Body of pancreas (tissue), 4 donors: ENCODE results near the gene C19orf33. TPM values are rescaled to one million over a fixed set of nuclear protein-coding genes. Genes with fewer than 3 reads are reported as not detected.

Experiments used
- ATAC-seq: fragments of 150-250 bp; one replicate; pipeline ENCODE4 v1.9.1; 2016
- DNase-seq, 4 donors: peaks; one replicate each; pipeline ENCODE4 v3.0.0-alpha.2; 2019
- H3K27ac ChIP-seq, 4 donors: fragments of 200-600 bp; sonication (generic); 1 replicate in 3 of 4; 2 replicates in 1 of 4; pipeline versions ENCODE4 v1.5.1 to v1.6.1; 2016 to 2019; ENCODE audit warnings: mild to moderate bottlenecking in 1 of 4, mixed read lengths in 1 of 4, moderate library complexity in 1 of 4
- H3K27me3 ChIP-seq, 2 donors: fragments of 200-600 bp; sonication (generic); one replicate each; pipeline ENCODE4 v1.6.0; 2016; ENCODE audit warnings: mild to moderate bottlenecking in 1 of 2
- H3K36me3 ChIP-seq, 2 donors: fragments of 200-600 bp; sonication (generic); replicated peaks in 1 of 2; 2 replicates each; pipeline ENCODE4 v1.5.1; 2016; ENCODE audit warnings: low read depth in 2 of 2; ENCODE audit not compliant: insufficient read depth in 1 of 2
- H3K4me1 ChIP-seq: fragments of 200-600 bp; sonication (generic); one replicate; pipeline ENCODE4 v1.6.0; 2016
- H3K4me3 ChIP-seq, 2 donors: fragments of 200-600 bp; sonication (generic); 1 replicate in 1 of 2; 2 replicates in 1 of 2; pipeline ENCODE4 v1.5.1; 2016 to 2019
- H3K9me3 ChIP-seq, 3 donors: fragments of 200-600 bp; sonication (generic); 1 replicate in 2 of 3; 2 replicates in 1 of 3; pipeline ENCODE4 v1.5.1; 2016
- POLR2A ChIP-seq, 3 donors: fragments of 450-650 bp; IDR thresholded peaks; one replicate each; pipeline ENCODE4 v1.6.1; 2016; ENCODE audit warnings: antibody characterized with exemption in 3 of 3, mild to moderate bottlenecking in 2 of 3
- WGBS, 2 donors: methylation state at CpG; one replicate each; pipeline ENCODE4 v1.1.5; 2017; 5-methylcytosine and 5-hydroxymethylcytosine counted together
- intact Hi-C: fragments of 100-400 bp; cut with DNase I; formaldehyde crosslinking; loops from one replicate; pipeline ENCODE4 v1.15.1; 2023
- total RNA-seq, 2 donors: library from RNA; depleted of rRNA; stranded (reverse); fragments of >200 nt; gene quantifications; one replicate each; pipeline ENCODE4 v1.1.0, GENCODE V29; 2016
- TF ChIP-seq, protein P1 (sequence below), 7 experiments: fragments of 450-650 bp in 4 of 7; fragments of 200-600 bp in 3 of 7; sonication (generic) in 3 of 7; IDR thresholded peaks; one replicate each; pipeline ENCODE4 v1.5.1; 2016 to 2019; ENCODE audit warnings: antibody characterized with exemption in 7 of 7

Gene C19orf33
- total RNA-seq, 2 donors from 2014 or later, result 2.6 TPM; not detected in 1

DNA sequence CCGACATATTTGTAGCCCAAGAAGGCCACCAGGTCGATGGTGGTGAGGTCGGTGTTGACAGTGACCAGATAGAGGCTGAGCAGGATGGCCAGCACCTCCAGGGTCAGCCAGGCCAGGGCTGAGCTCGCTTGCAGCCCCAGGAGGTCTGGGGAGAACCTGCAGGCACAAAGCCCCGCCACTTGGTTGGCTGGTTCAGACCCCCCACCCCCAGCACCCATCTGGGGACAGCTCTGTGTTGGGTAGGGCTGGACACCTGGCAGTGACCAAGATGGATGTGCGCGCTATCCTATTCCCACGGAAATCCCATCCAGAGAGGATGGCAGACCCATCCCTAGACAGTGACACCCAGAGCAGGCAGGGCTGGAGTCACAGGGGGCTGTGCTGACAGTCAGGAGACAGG, 3.5 kb downstream of the C19orf33 start:
- intact Hi-C loops, result no loop called here
- TF ChIP-seq, protein P1, sequence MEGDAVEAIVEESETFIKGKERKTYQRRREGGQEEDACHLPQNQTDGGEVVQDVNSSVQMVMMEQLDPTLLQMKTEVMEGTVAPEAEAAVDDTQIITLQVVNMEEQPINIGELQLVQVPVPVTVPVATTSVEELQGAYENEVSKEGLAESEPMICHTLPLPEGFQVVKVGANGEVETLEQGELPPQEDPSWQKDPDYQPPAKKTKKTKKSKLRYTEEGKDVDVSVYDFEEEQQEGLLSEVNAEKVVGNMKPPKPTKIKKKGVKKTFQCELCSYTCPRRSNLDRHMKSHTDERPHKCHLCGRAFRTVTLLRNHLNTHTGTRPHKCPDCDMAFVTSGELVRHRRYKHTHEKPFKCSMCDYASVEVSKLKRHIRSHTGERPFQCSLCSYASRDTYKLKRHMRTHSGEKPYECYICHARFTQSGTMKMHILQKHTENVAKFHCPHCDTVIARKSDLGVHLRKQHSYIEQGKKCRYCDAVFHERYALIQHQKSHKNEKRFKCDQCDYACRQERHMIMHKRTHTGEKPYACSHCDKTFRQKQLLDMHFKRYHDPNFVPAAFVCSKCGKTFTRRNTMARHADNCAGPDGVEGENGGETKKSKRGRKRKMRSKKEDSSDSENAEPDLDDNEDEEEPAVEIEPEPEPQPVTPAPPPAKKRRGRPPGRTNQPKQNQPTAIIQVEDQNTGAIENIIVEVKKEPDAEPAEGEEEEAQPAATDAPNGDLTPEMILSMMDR (IDR thresholded peaks at IDR 0.05), result no peak
- TF ChIP-seq POLR2A (IDR thresholded peaks at IDR 0.05), result no peak
- Histone ChIP-seq H3K27ac (no peak overlapping the region), H3K4me1 (peaks cover 19% of the 10 kb centered on the region), H3K4me3 (no peak overlapping the region), H3K36me3 (peaks cover 0 to 2% of the 10 kb centered on the region in 2 donors), H3K27me3 (no peaks in the 10 kb centered on the region), H3K9me3 (no peaks in the 10 kb centered on the region)
- 81 to 82% methylated on average over 6 to 8 of the region's 8 CpGs for WGBS, 2 donors
- no peak for ATAC-seq
- no peak for DNase-seq

DNA sequence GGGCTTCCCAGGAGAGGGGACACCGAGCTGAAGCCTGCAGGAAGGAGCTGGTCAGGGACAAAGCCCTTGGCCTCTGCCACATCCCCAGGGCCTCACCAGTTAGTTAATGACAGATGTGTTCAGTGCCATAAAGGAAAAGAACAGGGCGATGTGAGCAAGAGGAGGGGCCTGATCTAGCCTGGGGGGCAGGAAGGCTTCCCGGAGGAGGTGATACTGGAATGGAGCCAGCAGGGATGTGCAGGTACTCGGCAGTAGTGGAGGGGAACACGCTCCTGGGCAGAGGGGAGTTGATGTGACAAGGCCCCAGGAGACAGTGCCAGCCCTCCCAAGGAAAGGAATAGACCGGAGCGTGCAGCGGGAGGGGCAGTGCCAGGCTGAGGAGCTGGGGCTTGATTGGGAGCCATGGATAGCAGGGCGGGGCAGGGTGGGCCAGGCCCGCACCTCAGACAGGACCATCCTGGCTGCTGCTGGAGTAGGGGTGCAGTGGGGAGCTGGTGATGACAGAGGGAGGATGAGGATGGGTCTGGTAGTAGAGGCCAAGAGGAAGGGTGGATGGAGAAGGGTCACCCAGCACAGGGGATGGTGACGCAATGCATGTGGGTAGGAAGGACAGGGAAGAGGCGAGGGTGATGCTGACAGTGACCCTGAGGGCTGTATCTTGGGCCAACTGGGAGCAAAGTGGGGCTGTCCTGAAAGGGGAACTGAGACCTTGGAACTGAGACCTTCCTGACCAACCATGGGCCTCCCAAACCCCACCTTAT, 4.1 kb downstream of the C19orf33 start:
- no peaks in the 10 kb centered on the region for H3K27me3 ChIP-seq
- H3K4me3 ChIP-seq, result no peak overlapping the region
- H3K27ac ChIP-seq, result no peak overlapping the region
- H3K9me3 ChIP-seq, result no peaks in the 10 kb centered on the region
- peaks cover 0 to 2% of the 10 kb centered on the region in 2 donors for H3K36me3 ChIP-seq
- no peak for ATAC-seq
- TF ChIP-seq, protein P1 (IDR thresholded peaks at IDR 0.05), result no peak
- no peak for TF ChIP-seq POLR2A (IDR thresholded peaks at IDR 0.05)
- WGBS, 2 donors, result 86 to 91% methylated on average over 11 to 12 of the region's 12 CpGs
- intact Hi-C loops, result no loop called here
- peaks cover 19% of the 10 kb centered on the region for H3K4me1 ChIP-seq
- DNase-seq, result no peak

DNA sequence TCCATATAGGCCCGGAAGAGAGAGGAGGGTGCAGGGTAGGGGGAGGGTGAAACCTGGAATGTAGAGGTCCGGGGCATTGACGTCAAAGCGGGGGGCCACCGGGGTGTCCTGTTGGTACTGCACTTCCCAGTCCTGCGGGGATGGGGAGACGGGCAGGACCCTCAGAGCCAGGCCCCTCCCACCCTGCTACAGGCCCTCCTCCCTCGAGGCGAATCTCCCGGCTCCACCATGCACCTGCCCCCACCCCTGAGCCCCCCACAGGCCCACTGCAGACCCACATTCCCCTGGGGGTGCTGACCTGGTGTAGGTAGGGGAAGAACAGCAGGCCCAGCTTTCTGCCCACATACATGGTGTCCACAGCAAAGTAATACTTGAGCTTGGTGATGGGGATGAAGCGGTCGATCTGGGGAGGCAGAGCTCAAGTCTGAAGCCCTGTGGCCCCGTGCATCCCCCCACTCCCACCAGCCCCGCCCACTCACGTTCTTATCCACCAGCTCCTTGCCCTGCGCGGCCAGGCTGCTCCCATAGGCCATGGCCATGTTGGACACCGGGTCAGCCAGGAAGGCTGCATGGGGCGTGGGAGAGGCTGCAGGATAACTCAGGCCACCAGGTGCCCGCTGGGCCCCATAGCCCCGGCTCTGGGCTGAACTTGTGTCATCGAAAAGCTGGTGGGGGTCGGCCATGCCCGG, 5.0 kb downstream of the C19orf33 start:
- Histone ChIP-seq H3K4me1 (peaks cover 16% of the 10 kb centered on the region), H3K27me3 (no peaks in the 10 kb centered on the region), H3K4me3 (no peak overlapping the region), H3K36me3 (peaks cover 0 to 2% of the 10 kb centered on the region in 2 donors), H3K27ac (no peak overlapping the region), H3K9me3 (no peaks in the 10 kb centered on the region)
- ATAC-seq (no peak), DNase-seq (no peak)
- TF ChIP-seq, protein P1 (IDR thresholded peaks at IDR 0.05), result no peak
- no peak for TF ChIP-seq POLR2A (IDR thresholded peaks at IDR 0.05)
- WGBS, 2 donors, result 83 to 85% methylated on average over 16 to 24 of the region's 24 CpGs
- intact Hi-C loops, result no loop called here

DNA sequence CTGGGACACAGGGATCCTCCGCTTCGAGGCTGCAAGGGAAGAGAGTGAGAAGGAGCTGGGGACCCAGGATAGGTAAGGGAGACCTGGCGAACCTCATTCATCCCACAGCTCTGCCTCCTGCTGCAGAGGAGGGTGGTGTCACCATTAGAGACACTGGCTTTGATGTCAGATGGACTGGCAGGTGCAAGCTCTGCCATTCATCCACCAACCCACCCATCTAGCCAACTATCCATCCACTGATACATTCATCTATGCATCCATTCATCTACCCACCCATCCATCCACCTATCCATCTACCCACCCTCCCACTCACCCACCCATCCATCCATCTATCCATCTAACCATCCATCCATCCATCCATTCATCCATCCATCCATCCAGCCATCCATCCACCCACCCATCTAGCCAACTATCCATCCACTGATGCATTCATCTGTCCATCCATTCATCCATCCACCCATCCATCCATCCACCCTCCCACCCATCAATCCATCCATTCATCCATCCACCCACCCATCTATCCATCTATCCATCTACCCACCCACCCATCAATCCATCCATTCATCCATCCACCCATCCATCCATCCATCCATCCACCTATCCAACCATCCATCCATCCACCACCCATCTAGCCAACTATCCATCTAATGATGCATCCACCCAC, 5.7 kb downstream of the C19orf33 start:
- H3K27me3 ChIP-seq, result no peaks in the 10 kb centered on the region
- 93 to 96% methylated on average over 3 of the region's 3 CpGs for WGBS, 2 donors

More for the DNA sequence above, 5.7 kb downstream of the C19orf33 start:
- H3K27ac ChIP-seq, result no peak overlapping the region
- H3K9me3 ChIP-seq, result no peaks in the 10 kb centered on the region
- peaks cover 0 to 2% of the 10 kb centered on the region in 2 donors for H3K36me3 ChIP-seq
- TF ChIP-seq, protein P1 (IDR thresholded peaks at IDR 0.05), result no peak
- no peak for TF ChIP-seq POLR2A (IDR thresholded peaks at IDR 0.05)
- DNase-seq, result no peak
- H3K4me1 ChIP-seq, result peaks cover 9% of the 10 kb centered on the region
- intact Hi-C loops, result no loop called here
- H3K4me3 ChIP-seq, result no peak overlapping the region
- ATAC-seq, result no peak
